HG02981 (cell line): ENCODE measurements around the gene PHPT1.
"Not testable (repeated sequence)": the region's sequence is repeated elsewhere in the genome, so short reads cannot be mapped to it uniquely, and the experiment has no call there.

Experiments used
- ATAC-seq: cut with Tn5 transposase; IDR thresholded peaks from one replicate; pipeline ENCODE4 v1.9.1; 2021; ENCODE audit warnings: mild to moderate bottlenecking, moderate library complexity; ENCODE audit not compliant: unreplicated experiment

The PHPT1 gene

GRCh38 chr9:136858844-136859757 lies 9.9 kb downstream of the PHPT1 start:
- ATAC-seq, result no peak

GRCh38 chr9:136860529-136860928 lies 11.3 kb downstream of the PHPT1 start:
- no peak for ATAC-seq

GRCh38 chr9:136860933-136861873 lies 12.0 kb downstream of the PHPT1 start:
- ATAC-seq, result no peak

- ATAC-seq, result no peak
Measured at GRCh38 chr9:136861874-136862457, 12.8 kb downstream of the PHPT1 start.

GRCh38 chr9:136862849-136863622 lies 13.8 kb downstream of the PHPT1 start:
- no peak for ATAC-seq

GRCh38 chr9:136863623-136864273 lies 14.5 kb downstream of the PHPT1 start:
- no peak for ATAC-seq

GRCh38 chr9:136865041-136865767 lies 16.0 kb downstream of the PHPT1 start:
- no peak for ATAC-seq

GRCh38 chr9:136865768-136866103 lies 16.5 kb downstream of the PHPT1 start:
- ATAC-seq, result no peak

GRCh38 chr9:136866898-136867421 lies 17.8 kb downstream of the PHPT1 start:
- not testable (repeated sequence) for ATAC-seq

GRCh38 chr9:136867480-136867879 lies 18.3 kb downstream of the PHPT1 start:
- no peak for ATAC-seq

- ATAC-seq, result no peak
Measured at GRCh38 chr9:136867917-136868316, 18.7 kb downstream of the PHPT1 start.

- ATAC-seq, result no peak
Measured at GRCh38 chr9:136868644-136869043, 19.4 kb downstream of the PHPT1 start.

GRCh38 chr9:136869611-136870010 lies 20.4 kb downstream of the PHPT1 start:
- not testable (repeated sequence) for ATAC-seq

GRCh38 chr9:136875155-136875554 lies 25.9 kb downstream of the PHPT1 start:
- no peak for ATAC-seq

- no peak for ATAC-seq
Measured at GRCh38 chr9:136876476-136876875, 27.3 kb downstream of the PHPT1 start.

GRCh38 chr9:136880651-136881050 lies 31.4 kb downstream of the PHPT1 start:
- ATAC-seq, result no peak

- ATAC-seq, result no peak
Measured at GRCh38 chr9:136881691-136882108, 32.5 kb downstream of the PHPT1 start.

GRCh38 chr9:136882109-136882946 lies 33.1 kb downstream of the PHPT1 start:
- ATAC-seq, result no peak
